Measurements from ENCODE around the gene FANCE.

GRCh38 chr6:35445691-35446090 is 6.4 kb upstream of the FANCE start:
- TF ChIP-seq CTCF (IDR thresholded peaks at IDR 0.05) (no peak), POLR2A (IDR thresholded peaks at IDR 0.05) (no peak)
